MM.1S (cell line): ENCODE results near the gene NRXN3.

Experiments used
- EZH2 ChIP-seq: fragments of 300-600 bp; sonication (generic); optimal IDR thresholded peaks from 2 replicates; pipeline ENCODE3; 2017; ENCODE audit warnings: low read depth, mild to moderate bottlenecking, antibody characterized with exemption, low read length, mixed read lengths
- EZH2phosphoT487 ChIP-seq: fragments of 300-600 bp; sonication (generic); IDR thresholded peaks from 2 replicates; pipeline ENCODE4 v1.6.1; 2018; ENCODE audit warnings: antibody characterized with exemption, low read length
- TF ChIP-seq, protein P1 (sequence below): fragments of 300-600 bp; sonication (generic); IDR thresholded peaks from 2 replicates; pipeline ENCODE4 v1.5.1; 2016; ENCODE audit warnings: antibody characterized with exemption, low read length, mixed read lengths

DNA sequence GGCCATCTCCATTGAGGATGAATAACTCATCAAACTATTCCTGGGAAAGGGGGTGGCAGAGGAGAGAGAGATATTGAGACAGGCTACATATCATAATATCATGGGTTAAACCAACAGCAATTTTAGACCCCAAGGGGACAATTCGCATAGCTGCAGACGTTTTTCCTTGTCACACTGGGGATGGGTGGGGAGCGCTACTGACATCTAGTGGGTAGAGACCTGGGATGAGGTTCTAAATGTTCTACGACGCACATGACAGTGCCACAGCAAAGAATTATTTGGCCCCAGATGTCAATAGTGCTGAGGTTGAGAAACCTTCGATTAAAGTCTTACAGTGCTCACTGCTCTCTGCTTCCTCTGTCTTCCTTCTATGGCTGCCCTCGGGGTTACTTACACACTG, 425.6 kb downstream of the NRXN3 start:
- TF ChIP-seq, protein P1, sequence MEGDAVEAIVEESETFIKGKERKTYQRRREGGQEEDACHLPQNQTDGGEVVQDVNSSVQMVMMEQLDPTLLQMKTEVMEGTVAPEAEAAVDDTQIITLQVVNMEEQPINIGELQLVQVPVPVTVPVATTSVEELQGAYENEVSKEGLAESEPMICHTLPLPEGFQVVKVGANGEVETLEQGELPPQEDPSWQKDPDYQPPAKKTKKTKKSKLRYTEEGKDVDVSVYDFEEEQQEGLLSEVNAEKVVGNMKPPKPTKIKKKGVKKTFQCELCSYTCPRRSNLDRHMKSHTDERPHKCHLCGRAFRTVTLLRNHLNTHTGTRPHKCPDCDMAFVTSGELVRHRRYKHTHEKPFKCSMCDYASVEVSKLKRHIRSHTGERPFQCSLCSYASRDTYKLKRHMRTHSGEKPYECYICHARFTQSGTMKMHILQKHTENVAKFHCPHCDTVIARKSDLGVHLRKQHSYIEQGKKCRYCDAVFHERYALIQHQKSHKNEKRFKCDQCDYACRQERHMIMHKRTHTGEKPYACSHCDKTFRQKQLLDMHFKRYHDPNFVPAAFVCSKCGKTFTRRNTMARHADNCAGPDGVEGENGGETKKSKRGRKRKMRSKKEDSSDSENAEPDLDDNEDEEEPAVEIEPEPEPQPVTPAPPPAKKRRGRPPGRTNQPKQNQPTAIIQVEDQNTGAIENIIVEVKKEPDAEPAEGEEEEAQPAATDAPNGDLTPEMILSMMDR, result no peak
- no peak for TF ChIP-seq EZH2
- no peak for TF ChIP-seq EZH2phosphoT487
